Epithelial cell of esophagus (primary cell): Measurements from ENCODE around the gene MAP2K6.
A peak's percentile ranks its signal among the peaks of the same experiment; 100 is the strongest.

Experiments used
- DNase-seq: peaks from one replicate; pipeline ENCODE4 v3.0.0; 2010; ENCODE audit warnings: low read depth
- H3K4me3 ChIP-seq: 2 replicates; pipeline ENCODE4 v1.5.1; 2011; ENCODE audit warnings: mild to moderate bottlenecking, low read length, control low read depth
- TF ChIP-seq, protein P1 (sequence below): IDR thresholded peaks from 2 replicates; pipeline ENCODE4 v1.5.1; 2011; ENCODE audit warnings: low read depth, mild to moderate bottlenecking, low read length, control low read depth, inconsistent platforms; ENCODE audit not compliant: insufficient read depth; ENCODE audit errors: missing control alignments

The MAP2K6 gene

GRCh38 chr17:69414408-69415274 is at the start of gene MAP2K6:
MAP2K6 (plus strand) TSS chr17:69414697; CDS start chr17:69414985, 288 bp downstream.
- peak within 1 kb of the TSS; percentile 62 for H3K4me3 ChIP-seq
- DNase-seq = peak; percentile 61
- TF ChIP-seq, protein P1, sequence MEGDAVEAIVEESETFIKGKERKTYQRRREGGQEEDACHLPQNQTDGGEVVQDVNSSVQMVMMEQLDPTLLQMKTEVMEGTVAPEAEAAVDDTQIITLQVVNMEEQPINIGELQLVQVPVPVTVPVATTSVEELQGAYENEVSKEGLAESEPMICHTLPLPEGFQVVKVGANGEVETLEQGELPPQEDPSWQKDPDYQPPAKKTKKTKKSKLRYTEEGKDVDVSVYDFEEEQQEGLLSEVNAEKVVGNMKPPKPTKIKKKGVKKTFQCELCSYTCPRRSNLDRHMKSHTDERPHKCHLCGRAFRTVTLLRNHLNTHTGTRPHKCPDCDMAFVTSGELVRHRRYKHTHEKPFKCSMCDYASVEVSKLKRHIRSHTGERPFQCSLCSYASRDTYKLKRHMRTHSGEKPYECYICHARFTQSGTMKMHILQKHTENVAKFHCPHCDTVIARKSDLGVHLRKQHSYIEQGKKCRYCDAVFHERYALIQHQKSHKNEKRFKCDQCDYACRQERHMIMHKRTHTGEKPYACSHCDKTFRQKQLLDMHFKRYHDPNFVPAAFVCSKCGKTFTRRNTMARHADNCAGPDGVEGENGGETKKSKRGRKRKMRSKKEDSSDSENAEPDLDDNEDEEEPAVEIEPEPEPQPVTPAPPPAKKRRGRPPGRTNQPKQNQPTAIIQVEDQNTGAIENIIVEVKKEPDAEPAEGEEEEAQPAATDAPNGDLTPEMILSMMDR = no peak

- H3K4me3 ChIP-seq = no peak overlapping the region
- DNase-seq = no peak
- TF ChIP-seq, protein P1 = no peak
Observed at GRCh38 chr17:69367298-69367697, 47.2 kb upstream of the MAP2K6 start.

DNA sequence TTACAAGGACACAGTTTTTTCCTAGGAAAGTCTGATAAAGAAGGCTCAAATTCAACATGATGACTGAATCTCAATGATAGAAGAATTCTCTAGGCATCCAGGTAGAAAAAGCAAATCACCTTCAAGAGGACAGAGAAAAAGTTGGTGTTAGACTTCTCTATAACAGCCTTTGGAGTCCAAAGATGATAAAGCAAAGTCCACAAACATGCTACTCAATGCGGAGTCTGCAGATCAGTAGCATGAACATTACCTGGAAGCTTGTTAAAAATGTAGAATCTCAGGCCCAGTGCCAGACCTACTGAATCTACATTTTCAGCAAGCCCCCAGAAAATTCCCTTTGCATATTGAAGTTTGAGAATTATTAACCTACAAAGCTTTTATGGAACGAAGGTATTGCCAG is 41.4 kb upstream of the MAP2K6 start:
- TF ChIP-seq, protein P1 = no peak
- no peak overlapping the region for H3K4me3 ChIP-seq
- no peak for DNase-seq

- H3K4me3 ChIP-seq = no peak overlapping the region
- TF ChIP-seq, protein P1 = no peak
- no peak for DNase-seq
Observed at GRCh38 chr17:69375229-69375628, 39.3 kb upstream of the MAP2K6 start.

DNA sequence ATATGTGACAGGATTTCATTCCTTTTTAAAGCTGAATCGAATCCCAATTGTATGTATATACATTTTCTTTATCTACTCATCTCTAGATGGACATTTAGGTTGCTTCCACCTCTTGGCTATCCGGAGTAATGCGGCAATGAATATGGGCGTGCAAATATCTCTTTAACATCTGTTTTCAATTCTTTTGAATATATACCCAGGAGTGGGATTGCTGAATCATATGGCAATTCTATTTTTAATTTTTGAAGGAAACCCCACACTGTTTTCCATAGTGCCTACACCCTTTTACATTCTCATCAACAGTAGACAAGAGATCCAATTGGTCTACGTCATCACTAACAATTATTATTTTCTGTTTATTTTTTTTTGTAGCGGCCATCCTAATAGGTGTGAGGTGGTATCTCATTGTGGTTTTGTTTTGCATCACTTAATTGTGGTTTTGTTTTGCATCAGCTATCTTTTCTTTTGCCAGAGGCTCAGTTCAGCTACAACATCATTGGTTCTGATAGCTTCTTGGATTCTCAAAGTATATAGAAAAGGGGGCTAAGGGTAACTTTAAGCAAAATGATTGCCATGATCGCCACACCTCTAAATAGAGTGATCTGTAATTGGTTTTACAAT is 25.6 kb upstream of the MAP2K6 start:
- no peak overlapping the region for H3K4me3 ChIP-seq
- TF ChIP-seq, protein P1 = no peak
- no peak for DNase-seq

DNA sequence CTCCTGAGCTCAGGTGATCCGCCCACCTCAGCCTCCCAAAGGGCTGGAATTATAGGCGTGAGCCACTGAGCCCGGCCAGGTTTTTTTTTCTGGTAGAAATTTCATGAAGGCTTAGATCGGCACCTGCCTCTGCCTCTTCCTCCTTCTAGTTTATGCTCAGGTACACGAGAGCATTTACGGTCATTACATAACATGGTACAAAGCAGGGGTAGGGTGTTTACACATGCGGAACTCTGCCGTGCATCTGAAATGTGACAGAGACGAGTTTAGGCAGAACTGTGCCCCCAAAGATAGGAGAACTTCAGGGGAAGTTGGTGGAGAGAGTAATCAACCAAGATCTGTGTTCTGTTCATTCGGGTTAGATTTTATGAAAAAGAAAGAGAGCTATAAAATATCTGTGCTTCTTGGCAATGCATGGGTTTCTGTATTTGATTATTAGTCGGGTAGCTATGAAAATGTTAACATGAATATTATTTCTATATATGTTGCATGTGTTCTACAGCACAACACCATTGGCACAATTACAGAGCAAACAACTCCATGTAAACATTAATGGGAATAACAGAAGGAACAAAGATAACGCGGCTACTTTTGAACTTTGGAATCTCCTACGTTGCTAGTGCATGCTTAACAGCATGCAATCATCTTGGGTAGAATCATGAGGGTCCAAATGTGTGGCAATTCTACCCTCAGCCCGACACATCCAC is 23.5 kb upstream of the MAP2K6 start:
- TF ChIP-seq, protein P1 = no peak
- DNase-seq = no peak
- H3K4me3 ChIP-seq = no peak overlapping the region
